Measurements from ENCODE around the gene DEPDC1. TPM values are rescaled to one million over a fixed set of nuclear protein-coding genes. Genes with fewer than 3 reads are reported as not detected.

DEPDC1 gene
- total RNA-seq, 1 experiment from 2014 or later, result 61.9 TPM

GRCh38 chr1:68442822-68443556 is 53.9 kb downstream of the DEPDC1 start:
- CTCF ChIA-PET, result interaction anchor here (0.7 to 2.8 kb wide), 11 partner anchors 8 to 919 kb away, joined by 3 to 15 read pairs (median 4); no protein-coding TSS in a partner anchor

More at GRCh38 chr1:68442822-68443556, 53.9 kb downstream of the DEPDC1 start:
- TF ChIP-seq REST (IDR thresholded peaks at IDR 0.05; ENCODE audit: low read depth) (no peak), SRF (IDR thresholded peaks at IDR 0.05; ENCODE audit: low read depth) (no peak), CTCF (IDR thresholded peaks at IDR 0.05 in 2 of 3, conservative IDR thresholded peaks at IDR 0.05 in 1 of 3; ENCODE audit: borderline replicate concordance in 1 of 3, insufficient read depth in 1 of 3, low read depth in 2 of 3, low read length in 2 of 3) (peak; percentile 47 to 80 (median 77); a peak in 5 of 6 replicates), MAX (IDR thresholded peaks at IDR 0.05) (0 out of 2 replicates have a peak, but pooled peaks have one; percentile 17), RAD21 (IDR thresholded peaks at IDR 0.05; ENCODE audit: low read depth) (peak; percentile 70), ATF3 (IDR thresholded peaks at IDR 0.05) (no peak), ELF1 (IDR thresholded peaks at IDR 0.05; ENCODE audit: borderline replicate concordance, low read depth) (no peak), POLR2AphosphoS5 (IDR thresholded peaks at IDR 0.05; ENCODE audit: low read depth, low read length) (peak; percentile 46; the same call in 1 of the 2 replicates), POLR2A (IDR thresholded peaks at IDR 0.05; ENCODE audit: borderline replicate concordance, extremely low read depth, insufficient read depth, insufficient read length) (no peak), SIN3A (IDR thresholded peaks at IDR 0.05; ENCODE audit: low read depth) (peak; percentile 41)
- intact Hi-C loops (cut with micrococcal nuclease), result loop anchor here (2.0 to 10.0 kb wide), 2 partner anchors 322 to 588 kb away; no protein-coding TSS in a partner anchor
- Histone ChIP-seq H3K4me1 (ENCODE audit: control insufficient read depth in 1 of 2, insufficient read depth in 2 of 2, low read length in 2 of 2) (peaks cover 2 to 12% of the 10 kb centered on the region in 2 experiments; a peak in 2 of 4 replicates), H3K9ac (ENCODE audit: low read length) (no peak overlapping the region), H3K4me3 (replicated peaks in 1 of 2; ENCODE audit: low read depth in 1 of 2, low read length in 2 of 2) (no peak overlapping the region), H3K4me2 (ENCODE audit: low read length) (no peak overlapping the region; the same call in 1 of the 2 replicates), H3K9me3 (ENCODE audit: control insufficient read depth in 1 of 2, insufficient read depth in 1 of 2, low read depth in 1 of 2, low read length in 2 of 2) (no peaks in the 10 kb centered on the region), H3K9me2 (ENCODE audit: insufficient read depth) (no peaks in the 10 kb centered on the region), H3K27ac (ENCODE audit: low read depth, low read length) (no peak overlapping the region), H3K27me3 (ENCODE audit: insufficient read depth, low read length) (no peaks in the 10 kb centered on the region), H2AFZ (ENCODE audit: low read depth, low read length, poor library complexity, severe bottlenecking) (no peak overlapping the region), H4K20me1 (ENCODE audit: insufficient read depth) (peaks cover 4% of the 10 kb centered on the region; the same call in 1 of the 2 replicates), H3K79me2 (ENCODE audit: insufficient read depth, low read length) (peaks cover 7% of the 10 kb centered on the region; the same call in 1 of the 2 replicates), H3K36me3 (ENCODE audit: control insufficient read depth in 1 of 2, insufficient read depth in 2 of 2, low read length in 2 of 2) (peaks cover 9 to 41% of the 10 kb centered on the region in 2 experiments; a peak in 3 of 4 replicates)
- ATAC-seq (peak; percentile 88), DNase-seq (ENCODE audit: low read depth, low spot score) (peak; percentile 43)
- no TSS peak for BruUV-seq (replicated peaks)
- ChIA-PET RAD21 (ENCODE audit: low non-redundant PET in 1 of 2, low total read pairs in 2 of 2, uncharacterized antibody in 2 of 2, unreplicated experiment in 2 of 2) (interaction anchor here in 1 of 2 experiments (1.8 kb wide), 1 partner anchor 323 kb away, joined by 4 read pairs; no protein-coding TSS in a partner anchor), POLR2A (interaction anchor here (0.8 to 1.5 kb wide), 2 partner anchors 59 to 323 kb away, joined by 3 to 5 read pairs; no protein-coding TSS in a partner anchor)

Measured in HCT116 (cell line).